Colonic mucosa (tissue), 4 donors: ENCODE data around the gene SAMD7. TPM values are rescaled to one million over a fixed set of nuclear protein-coding genes. Genes with fewer than 3 reads are reported as not detected.

Experiments used
- DNase-seq: peaks from one replicate; pipeline ENCODE4 v3.0.0-alpha.2; 2020
- H3K27ac ChIP-seq: fragments of 200-600 bp; one replicate; pipeline ENCODE4 v1.8.0; 2021
- H3K27me3 ChIP-seq: fragments of 200-600 bp; one replicate; pipeline ENCODE4 v1.8.0; 2021
- H3K36me3 ChIP-seq: fragments of 200-600 bp; one replicate; pipeline ENCODE4 v1.8.0; 2021
- H3K4me1 ChIP-seq: fragments of 200-600 bp; one replicate; pipeline ENCODE4 v1.8.0; 2021; ENCODE audit warnings: mild to moderate bottlenecking
- H3K4me3 ChIP-seq: fragments of 200-600 bp; one replicate; pipeline ENCODE4 v1.8.0; 2021
- H3K9ac ChIP-seq, 2 donors: one replicate each; pipeline ENCODE4 v1.7.0; 2013; ENCODE audit warnings: control low read depth in 2 of 2, low read depth in 2 of 2, low read length in 2 of 2
- H3K9me3 ChIP-seq: fragments of 200-600 bp; one replicate; pipeline ENCODE4 v1.8.0; 2021
- CTCF ChIP-seq: fragments of 200-600 bp; IDR thresholded peaks from one replicate; pipeline ENCODE4 v1.8.0; 2022; ENCODE audit warnings: antibody characterized with exemption, mild to moderate bottlenecking
- intact Hi-C: fragments of 100-400 bp; cut with DNase I; formaldehyde crosslinking; loops from one replicate; pipeline ENCODE4 v1.14.1; 2022
- total RNA-seq, 2 donors: library from RNA; stranded (reverse); fragmentation: NEBNext Ultra II Directional in 1 of 2; extraction: Animal tissue kit (Norgen Biotek cat#: 25700) in 1 of 2; gene quantifications; one replicate each; pipeline ENCODE4 v1.2.1, GENCODE V29; 2021
- donor health status: healthy.
- donor health status: DM: no; HTN: no; CAD: no.
- donor health status: DM: no; HTN: no; CAD: no.

SAMD7 gene
- total RNA-seq, 2 donors from 2014 or later = not detected

- no peaks in the 10 kb centered on the region for H3K27me3 ChIP-seq
- DNase-seq = peak; percentile 95
- intact Hi-C loops = no loop called here
- H3K27ac ChIP-seq = peak within 1 kb of the TSS; percentile 91
- peak within 1 kb of the TSS; percentile 81 to 98 for H3K9ac ChIP-seq
- peak within 1 kb of the TSS; percentile 79 for H3K4me3 ChIP-seq
- no peaks in the 10 kb centered on the region for H3K36me3 ChIP-seq
- H3K4me1 ChIP-seq = peaks cover 4% of the 10 kb centered on the region
- TF ChIP-seq CTCF = peak; percentile 12
- H3K9me3 ChIP-seq = no peaks in the 10 kb centered on the region
Measured at GRCh38 chr3:169966428-169966950, 55.1 kb downstream of the SAMD7 start, which contains the start of gene SEC62. Gene SEC62, plus strand, starts transcription at chr3:169966807. Its CDS starts 16 bp downstream, at chr3:169966823.

GRCh38 chr3:169966951-169967915 lies 55.9 kb downstream of the SAMD7 start:
- Histone ChIP-seq H3K4me1 (peaks cover 4% of the 10 kb centered on the region), H3K27ac (peak overlapping the region; percentile 91), H3K4me3 (peak overlapping the region; percentile 79), H3K36me3 (no peaks in the 10 kb centered on the region), H3K27me3 (no peaks in the 10 kb centered on the region), H3K9ac (peak overlapping the region; percentile 81 to 98), H3K9me3 (no peaks in the 10 kb centered on the region)
- peak; percentile 52 for DNase-seq
- TF ChIP-seq CTCF = no peak
- intact Hi-C loops = no loop called here

GRCh38 chr3:169968224-169968885 lies 57.0 kb downstream of the SAMD7 start:
- no peaks in the 10 kb centered on the region for H3K9me3 ChIP-seq
- no peaks in the 10 kb centered on the region for H3K27me3 ChIP-seq
- no peak overlapping the region for H3K9ac ChIP-seq
- peaks cover 4% of the 10 kb centered on the region for H3K4me1 ChIP-seq
- DNase-seq = no peak
- no peak overlapping the region for H3K4me3 ChIP-seq
- no peaks in the 10 kb centered on the region for H3K36me3 ChIP-seq
- TF ChIP-seq CTCF = no peak
- H3K27ac ChIP-seq = no peak overlapping the region
- intact Hi-C loops = no loop called here

- no peaks in the 10 kb centered on the region for H3K36me3 ChIP-seq
- no peak overlapping the region for H3K4me3 ChIP-seq
- H3K9ac ChIP-seq = no peak overlapping the region
- no peaks in the 10 kb centered on the region for H3K27me3 ChIP-seq
- H3K9me3 ChIP-seq = no peaks in the 10 kb centered on the region
- intact Hi-C loops = loop anchor here (10.0 kb wide), 1 partner anchor 125 kb away; no protein-coding TSS in a partner anchor
- no peak for DNase-seq
- no peak overlapping the region for H3K27ac ChIP-seq
- peaks cover 4% of the 10 kb centered on the region for H3K4me1 ChIP-seq
- TF ChIP-seq CTCF = no peak
Measured at GRCh38 chr3:169969174-169970095, 58.1 kb downstream of the SAMD7 start.
